Kidney capillary endothelial cell (primary cell): Measurements from ENCODE around the gene LILRB4.
A peak's percentile ranks its signal among the peaks of the same experiment; 100 is the strongest.
"Not testable (repeated sequence)": the region's sequence is repeated elsewhere in the genome, so short reads cannot be mapped to it uniquely, and the experiment has no call there.

Source experiments
- DNase-seq: peaks from one replicate; pipeline ENCODE4 v3.0.0-alpha.2; 2018; ENCODE audit warnings: low spot score

The LILRB4 gene

DNA sequence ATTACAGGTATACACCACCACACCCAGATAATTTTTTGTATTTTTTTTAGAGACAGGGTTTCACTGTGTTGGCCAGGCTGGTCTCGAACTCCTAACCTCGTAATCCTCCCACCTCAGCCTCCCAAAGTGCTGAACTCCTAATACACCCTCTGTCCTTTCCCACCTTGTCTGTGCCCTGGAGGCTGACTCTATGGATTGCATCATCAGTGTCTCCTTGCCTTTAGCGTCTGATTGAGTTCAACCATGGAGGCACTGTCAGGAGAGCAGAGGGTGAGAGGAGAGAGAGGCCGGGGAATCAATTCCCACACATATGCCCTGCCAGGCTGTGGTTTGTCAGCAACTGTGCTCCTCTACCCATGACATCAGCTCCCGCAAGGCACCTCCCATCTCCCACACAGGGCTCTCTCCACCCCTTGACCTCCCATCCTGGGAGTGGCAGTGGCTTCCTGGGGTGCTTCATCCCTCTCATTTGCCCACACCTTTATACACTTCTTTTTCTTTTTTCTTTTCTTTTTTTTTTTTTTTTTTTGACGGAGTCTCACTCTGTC is 12.6 kb upstream of the LILRB4 start:
- DNase-seq = no peak

DNA sequence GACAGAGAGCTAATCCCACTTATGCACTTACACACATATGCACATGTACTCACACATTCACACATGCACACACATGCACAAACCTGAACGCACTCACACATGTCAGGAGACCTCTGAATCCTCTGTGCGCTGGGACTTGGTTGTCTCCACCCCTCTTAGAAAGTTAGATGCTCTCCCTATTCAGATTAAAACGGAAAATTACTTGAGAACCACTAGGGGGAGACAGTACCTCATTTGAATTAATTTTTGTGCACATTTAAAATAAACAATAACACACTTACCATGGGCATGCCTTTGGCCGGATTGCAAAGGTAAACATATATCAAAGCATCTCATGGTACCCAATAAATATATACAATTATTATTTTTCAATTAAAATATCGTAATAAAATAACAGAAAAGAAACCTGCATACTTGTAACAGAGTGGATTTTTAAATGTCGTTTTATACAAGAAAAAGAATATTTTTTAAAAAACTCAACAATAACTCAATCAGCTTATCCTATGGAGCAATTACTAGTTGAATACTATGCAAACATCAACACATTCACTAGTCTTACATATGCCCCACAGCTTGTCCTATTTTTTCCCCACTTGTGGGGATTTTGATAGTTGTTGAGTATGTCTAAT is 9.5 kb upstream of the LILRB4 start:
- peak; percentile 40 for DNase-seq

DNA sequence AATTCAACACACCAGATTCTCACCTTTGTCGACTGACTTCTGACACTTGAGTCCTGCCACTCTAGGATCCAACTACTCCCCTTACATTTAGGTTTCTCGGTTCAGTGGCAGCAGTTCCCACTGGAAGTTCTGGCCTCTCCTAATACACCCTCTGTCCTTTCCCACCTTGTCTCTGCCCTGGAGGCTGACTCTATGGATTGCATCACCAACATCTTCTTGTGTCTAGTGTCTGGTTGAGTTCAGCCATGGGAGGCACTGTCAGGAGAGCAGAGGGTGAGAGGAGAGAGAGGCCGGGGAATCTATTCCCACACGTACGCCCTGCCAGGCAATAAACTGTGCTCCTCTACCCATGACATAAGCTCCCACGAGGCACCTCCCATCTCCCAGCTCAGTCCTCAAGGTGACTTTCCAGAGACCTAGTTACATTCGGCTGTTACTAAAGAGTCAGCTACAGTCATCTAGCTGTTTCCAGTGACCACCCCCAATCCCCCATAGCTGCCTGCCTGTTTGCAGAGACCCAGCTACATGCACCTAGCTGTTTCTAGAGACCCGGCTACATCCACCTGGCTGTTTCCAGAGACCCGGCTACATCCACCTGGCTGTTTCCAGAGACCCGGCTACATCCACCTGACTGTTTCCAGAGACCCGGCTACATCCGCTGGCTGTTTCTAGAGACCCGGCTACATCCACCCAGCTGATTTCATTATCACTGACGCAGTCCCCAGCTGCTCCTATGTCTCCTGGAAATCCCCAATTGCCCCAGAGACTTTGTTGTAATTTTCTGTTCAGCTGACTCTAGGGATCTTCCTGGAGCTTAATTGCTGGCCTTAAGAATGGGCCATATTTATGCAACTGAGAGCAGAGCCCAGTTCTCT is 8.1 kb upstream of the LILRB4 start:
- no peak for DNase-seq

DNA sequence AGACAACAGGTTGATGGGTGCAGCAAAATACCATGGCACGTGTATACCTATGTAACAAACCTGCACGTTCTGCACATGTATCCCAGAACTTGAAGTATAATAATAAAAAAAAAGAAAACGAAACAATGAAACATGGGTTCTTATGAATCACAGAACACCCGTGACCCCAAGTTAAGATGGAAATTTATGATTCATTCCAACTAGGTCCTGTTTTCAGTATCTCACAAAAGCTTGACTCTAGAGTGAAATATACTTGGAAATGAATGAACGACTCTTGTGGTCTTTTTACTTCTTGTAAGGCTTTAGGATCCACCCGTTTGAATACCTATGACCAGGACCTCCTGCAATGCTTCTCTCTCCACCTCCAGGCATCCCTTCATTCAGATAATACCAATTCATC is 3.5 kb upstream of the LILRB4 start:
- no peak for DNase-seq

DNA sequence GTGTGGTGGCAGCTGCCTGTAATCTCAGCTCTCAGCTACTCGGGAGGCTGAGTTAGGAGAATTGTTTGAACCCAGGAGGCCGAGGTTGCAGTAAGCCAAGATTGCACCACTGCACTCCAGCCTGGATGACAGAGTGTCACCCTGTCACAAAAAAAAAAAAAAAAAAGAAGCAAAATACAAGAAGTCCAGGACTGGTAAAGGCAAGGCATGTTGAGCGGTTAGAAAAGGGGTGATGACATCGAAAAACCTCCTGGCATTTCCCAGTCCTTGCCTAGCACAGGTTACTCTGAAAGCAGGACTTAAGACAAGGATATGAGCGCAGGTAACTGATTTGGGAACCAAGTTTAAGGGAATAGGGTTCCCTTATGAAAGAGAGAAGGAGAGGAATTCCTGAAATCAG is 2.5 kb upstream of the LILRB4 start:
- DNase-seq = no peak

DNA sequence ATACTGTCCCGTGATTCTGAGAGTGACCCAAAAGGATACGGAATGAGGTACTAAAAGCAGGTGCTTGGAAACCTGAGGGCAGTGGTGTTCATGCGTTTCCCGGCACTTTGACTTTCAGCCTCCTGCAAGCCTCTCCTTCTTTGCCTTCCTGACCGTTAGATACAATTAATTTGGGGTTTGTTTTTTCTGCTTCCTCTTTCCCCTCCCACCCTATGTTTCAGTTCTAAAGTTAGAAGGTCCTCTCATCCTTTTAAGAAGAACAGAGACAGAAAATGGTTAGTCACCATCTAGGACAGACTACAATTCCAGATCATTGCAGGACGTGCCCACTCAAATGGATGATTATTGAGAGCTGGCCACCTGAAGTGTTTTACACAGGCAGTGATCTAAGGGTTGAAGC is 1.8 kb upstream of the LILRB4 start:
- no peak for DNase-seq

DNA sequence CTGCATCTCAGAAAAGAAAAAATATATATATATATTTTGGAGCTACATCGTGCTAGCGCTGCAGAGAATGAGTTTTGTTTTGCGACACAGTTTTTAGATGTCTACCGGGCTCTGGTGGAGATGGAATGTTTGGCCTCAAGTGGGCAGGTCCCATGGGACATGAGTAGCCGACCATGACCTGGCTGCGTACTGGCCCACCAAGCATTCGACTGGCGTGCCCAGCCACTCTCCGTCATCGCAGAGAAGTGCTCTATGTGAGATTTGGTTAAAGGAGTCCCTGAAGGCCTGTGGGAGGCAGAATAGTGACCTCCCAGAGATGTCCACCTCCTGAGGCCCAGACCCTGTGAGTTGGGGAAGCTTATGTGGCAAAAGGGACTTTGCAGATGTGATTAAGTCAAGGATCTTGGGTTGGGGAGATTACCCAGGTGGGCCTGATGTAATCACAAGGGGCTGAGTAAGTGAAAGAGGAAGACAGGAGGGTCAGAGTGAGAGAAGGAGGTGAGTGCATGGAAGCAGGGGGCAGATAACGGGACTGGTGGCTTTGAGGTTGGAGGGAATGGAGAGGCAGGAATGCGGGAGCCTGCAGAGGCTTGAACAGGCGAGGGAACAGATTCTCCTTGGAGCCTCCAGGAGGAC is 821 bp upstream of the LILRB4 start:
- DNase-seq = no peak

DNA sequence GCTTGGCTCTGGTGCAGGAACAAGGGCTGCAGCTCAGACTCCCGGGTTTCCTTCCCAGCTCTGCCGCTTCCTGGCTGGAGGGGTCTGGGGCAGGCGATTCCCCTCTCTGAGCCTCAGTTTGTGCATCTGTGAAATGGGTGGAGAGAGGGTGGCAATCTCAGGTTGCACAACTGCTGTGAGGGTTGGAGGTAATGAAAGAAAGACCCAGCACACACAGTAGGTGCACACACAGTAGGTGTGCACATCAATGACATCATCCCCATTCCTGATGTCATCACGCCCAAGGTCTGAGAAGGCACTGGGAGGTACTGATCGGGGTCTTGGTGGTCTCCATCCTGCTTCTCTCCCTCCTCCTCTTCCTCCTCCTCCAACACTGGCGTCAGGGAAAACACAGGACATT is 2.7 kb downstream of the LILRB4 start:
- DNase-seq = no peak

DNA sequence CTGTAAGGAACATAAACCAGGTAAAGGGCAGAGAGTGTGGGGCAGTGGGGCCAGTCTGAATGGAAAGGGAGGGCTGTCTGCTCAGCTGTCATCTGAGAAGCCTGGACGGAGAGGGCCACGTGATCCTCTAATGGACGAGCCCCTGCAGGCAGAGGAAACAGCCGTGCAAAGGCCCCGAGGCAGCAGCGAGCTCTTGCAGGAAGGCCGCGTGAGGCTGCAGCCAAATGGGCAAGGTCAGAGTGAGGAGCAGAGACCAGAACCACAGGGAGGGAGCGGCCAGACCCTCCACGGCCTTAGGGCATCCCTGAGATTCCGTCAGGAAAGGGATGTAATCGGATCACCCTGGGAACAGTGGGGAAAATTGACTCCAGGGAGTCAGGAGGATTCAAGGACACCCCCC is 4.4 kb downstream of the LILRB4 start:
- DNase-seq = no peak

DNA sequence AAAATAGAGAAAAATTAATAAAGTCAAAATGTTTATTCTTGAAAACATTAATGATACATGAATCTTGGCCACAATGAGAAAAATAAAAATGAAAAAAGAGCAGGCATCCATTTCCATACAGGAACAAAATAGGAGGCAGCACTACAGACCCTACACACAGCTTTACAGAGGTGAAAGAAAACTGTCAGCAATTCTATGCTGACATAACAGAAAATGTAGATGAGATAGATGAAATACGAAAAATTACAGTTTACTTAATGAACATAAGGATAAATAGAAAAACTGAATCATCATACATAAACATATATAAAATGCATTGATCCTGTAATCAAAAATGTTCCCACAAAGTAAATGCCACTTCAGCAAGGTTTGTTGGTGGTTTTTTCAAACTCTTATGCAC is 5.6 kb downstream of the LILRB4 start:
- DNase-seq = no peak

DNA sequence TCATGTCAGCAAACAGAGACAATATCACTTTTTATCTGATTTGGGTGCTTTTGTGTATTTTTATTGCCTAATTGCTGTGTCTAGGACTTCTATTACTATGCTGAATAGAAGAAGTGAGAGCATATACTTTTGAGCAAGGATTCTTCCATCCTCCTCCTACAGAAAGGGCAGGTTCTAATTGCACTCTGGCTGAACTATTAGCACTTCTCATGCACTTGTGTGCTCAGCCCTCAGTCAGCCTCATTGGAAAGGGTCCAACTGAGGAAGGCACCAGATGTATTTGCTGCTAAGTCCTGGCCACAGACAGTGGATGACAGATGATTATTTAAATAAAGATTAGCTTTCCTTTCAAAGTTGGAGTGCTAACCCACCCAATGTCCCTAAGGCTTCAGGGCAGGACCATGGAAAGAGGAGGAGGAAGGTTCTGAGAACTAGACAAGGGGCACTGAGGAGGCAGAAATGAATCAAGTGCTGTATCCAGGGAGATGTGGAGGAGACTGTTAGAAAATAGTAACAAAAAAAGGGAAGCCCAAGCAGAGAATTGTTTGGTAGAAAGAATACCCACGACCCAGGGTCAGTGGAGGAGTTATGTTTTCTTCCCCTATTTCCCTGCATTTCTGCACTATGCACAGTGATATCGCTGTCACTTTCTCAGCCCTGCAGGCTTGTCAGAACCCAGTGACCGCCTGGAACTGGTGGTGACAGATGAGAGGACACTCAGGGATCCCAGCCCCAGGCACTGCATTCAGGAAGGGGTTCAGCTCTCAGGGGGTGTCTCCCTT is 8.0 kb downstream of the LILRB4 start:
- no peak for DNase-seq

DNA sequence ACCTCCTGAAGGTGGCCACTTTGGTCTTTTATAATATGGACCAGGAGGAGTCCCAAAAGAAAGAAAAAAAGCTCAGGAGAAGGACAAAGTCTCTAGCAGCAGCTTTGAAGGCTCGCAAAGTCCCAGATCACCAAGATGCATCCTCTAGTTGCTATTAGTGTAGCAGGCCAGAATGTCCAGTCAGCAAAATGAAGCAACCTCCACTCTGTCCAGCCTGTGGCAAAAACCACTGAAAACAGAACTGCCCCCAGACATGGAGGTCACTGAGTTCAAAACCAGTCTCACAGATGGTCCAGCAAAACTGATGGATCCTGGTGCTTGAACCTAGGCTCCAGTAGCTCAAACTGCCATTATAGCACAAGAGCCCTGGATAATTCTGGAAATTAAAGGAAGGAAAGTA is 10.4 kb downstream of the LILRB4 start:
- no peak for DNase-seq

DNA sequence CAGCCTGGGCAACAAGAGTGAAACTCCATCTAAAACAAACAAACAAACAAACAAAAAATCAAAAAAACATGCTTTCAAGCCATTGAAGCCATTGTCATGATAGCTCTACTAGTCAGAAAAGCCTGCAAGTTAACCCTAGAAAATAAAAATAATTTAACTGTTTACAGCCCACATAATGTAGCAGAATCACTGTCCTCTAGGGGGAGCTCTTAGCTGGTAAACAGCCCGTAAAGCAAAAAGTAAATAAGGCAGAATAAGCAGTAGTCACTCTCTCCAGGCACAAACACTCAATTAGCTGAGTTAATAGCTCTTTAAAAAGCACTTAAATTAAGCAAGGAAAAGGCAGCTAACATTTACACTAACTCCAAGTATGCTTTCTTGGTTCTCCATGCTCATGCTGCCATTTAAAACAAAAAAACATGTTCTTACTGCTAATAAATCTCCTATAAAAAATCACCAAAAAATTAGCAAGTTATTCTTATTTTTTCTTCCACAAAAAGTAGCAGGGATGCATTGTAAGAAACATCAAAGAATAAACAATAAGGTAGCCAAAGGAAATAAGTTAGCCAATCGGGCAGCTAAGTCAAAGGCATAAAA is 11.3 kb downstream of the LILRB4 start:
- peak; percentile 42 for DNase-seq

DNA sequence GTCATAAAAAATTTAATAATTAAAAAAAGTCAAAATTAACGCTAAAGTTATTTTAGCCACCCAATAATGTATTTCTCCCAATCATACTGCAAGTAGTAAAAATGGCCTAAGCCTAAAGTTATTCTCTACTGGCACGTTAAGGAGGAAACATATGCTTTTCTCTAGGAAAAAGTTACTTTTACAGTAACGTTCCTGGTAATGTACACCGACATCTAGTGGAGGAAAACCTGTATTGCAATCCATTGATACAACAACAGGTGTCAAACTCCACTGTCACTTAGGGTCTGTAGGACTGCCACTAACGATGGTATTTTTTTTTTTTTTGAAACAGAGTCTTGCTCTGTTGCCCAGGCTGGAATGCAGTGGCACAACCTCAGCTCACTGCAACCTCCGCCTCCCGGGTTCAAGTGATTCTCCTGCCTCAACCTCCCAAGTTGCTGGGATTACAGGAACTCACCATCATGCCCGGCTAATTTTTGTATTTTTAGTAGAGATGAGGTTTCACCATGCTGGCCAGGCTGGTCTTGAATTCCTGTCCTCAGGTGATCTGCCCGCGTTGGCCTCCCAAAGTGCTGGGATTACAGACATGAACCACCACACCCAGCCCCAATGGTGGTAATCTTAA is 13.5 kb downstream of the LILRB4 start:
- DNase-seq = peak; percentile 66

DNA sequence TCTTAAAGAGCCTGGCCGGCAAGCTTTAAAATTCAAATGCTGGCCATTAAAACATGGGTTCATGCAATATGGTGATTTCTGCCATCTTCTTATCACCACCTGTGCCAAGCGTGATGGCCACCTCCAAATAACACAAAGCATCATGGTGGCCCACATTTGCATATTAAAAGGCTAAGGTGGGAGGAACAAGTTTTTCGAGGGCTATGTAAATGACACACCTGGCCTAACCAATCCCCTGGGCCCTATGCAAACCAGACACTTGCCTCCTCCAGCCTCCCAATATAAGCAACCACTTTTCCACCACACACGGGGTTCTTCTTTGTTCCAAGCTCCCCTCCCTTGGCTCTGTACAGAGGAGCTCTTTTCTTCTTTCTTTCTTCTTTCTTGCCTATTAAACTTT is 14.4 kb downstream of the LILRB4 start:
- no peak for DNase-seq

DNA sequence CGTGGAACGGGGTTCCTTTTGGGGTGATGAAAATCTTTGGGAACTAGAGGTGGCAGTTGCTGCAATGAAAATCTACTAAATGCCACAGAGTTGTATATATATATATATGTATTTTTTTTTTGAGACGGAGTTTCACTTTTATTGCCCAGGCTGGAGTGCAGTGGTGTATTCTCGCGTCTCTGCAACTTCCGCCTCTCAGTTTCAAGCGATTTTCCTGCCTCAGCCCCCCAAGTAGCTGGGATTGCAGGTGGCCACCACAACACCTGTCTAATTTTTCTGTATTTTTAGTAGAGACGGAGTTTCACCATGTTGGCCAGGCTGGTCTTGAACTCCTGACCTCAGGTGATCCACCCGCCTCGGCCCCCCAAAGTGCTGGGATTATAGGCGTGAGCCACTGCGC is 18.8 kb downstream of the LILRB4 start:
- not testable (repeated sequence) for DNase-seq

DNA sequence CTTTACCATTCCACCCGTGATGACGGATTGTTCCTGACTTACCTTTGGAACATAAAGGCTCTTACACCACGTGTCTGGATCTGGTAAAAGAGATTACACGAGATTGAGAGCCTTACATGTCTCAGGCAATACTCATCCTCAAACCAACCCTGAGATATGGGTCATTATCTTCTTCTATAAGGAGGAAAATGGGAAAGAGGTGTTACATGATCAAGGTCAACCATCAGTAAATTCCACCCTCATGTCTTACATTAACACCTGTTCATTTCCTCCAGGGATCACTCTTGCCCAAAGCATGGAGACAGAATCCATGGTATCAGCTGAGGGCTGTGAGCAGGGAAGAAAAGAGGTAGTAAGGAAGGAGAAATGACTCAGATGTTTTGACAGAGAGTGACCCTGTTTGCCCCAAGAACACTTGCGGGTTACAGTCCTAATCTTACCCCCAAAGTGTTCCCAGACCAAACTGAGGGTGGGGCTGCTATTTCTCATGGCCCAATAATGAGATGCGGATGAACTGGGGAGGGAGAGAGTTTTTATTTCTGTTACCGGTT is 19.6 kb downstream of the LILRB4 start:
- no peak for DNase-seq

DNA sequence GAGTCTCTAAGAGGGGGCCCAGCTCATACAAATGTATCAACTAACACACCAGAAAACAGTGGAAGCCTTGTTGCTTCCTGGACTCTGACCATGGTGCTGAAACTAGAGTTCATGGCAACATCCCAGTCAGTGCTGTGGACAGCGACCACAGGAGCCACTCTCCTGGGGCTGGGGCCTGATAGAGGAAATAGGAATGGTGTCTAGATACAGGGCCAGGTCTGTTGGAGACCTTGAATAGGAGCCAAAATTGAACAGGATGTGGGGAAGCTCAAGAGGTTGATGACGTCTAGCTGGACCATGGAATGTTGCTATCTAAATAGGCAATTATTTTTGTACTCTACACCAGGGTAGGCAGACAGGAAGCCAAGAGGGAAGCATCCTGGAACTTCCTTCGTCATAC is 21.7 kb downstream of the LILRB4 start:
- DNase-seq = peak; percentile 42

DNA sequence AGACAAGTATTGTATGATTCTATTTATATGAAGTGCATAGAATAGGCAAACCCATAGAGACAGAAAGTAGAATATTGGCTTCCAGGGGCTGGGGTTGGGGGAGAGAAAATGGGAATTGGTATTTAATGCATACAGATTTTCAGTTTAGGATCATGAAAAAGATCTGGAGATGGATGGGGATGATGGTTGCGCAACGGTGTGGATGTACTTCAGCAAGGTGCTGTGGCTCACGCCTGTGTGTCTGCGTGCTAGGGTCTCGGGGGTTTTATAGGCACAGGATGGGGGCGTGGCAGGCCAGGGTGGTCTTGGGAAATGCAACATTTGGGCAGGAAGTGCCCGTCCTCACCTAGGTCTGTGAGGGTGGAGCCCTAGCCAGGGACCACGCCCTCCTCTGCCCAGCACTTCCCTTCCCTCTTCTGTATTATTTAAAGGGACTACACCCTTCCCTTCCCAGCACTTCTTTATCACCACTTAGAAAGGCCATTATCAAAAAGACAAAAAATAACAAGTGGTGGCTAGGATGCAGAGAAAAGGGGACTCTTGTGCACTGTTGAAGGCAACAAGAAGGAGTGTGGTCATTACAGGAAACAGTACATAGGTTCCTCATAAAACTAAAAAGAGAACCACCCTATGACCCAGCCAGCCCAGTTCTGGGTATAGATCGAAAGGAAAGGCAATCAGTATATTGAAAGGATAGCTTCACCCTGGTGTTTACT is 29.0 kb downstream of the LILRB4 start:
- DNase-seq = no peak

DNA sequence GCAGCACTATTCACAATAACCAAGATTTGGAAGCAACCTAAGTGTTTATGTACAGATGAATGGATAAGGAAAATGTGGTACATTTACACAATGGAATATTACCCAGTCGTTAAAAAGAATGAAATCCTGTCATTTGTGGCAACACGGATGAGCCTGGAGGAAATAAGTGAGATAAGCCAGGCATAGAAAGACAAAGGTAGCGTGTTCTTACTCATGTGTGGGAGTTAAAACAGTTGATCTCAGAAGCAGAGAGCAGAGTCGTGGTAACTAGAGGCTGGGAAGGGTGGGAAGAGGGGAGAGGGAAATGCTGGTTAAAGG is 29.5 kb downstream of the LILRB4 start:
- no peak for DNase-seq

DNA sequence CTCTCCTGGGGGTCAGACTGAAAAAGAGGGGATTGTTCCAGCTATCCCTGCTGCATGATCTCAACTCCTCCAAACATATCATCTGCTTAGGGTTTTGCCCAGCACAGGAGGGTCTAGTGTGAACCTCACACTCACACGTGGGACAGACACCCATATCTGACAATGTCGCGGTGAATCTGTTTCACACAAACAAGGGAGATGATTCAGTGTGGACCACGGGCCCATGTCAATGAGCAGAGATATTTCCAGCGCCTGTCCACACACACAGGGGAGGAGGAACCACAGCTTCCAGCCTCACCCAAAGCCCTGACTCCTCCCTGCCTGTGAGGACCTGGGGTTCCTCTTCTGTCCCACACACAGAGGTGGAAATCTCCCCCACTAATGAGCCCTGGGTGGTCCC is 31.9 kb downstream of the LILRB4 start:
- DNase-seq = no peak
